PC-9 (cell line): ENCODE measurements around the gene ESR2.

Experiments used
- EZH2 ChIP-seq: fragments of 200-600 bp; sonication (generic); IDR thresholded peaks from 2 replicates; pipeline ENCODE4 v1.8.0; 2017; ENCODE audit warnings: antibody characterized with exemption, low read depth
- TF ChIP-seq, protein P1 (sequence below): fragments of 200-600 bp; sonication (generic); conservative IDR thresholded peaks from 2 replicates; pipeline ENCODE4 v1.6.1; 2017; ENCODE audit warnings: mixed run types, antibody characterized with exemption, mild to moderate bottlenecking, moderate library complexity

DNA sequence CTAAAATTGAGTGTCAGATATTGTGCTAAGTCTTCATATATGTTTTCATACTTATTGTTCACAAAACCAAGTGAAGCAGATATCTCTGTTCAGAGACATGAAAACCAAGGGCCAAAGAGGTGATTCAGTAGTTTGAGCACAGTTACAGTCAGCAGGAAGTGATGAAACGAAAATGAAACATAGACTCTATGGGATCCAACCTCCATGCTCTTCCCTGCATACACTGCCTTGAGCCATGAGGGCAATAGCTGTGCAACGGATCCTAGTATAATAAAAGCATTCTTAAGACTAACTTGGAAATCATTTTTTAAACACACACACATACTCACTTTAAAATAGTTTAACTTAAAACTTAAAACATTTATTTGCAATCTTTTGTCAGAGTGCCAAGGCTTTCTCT lies 27.9 kb downstream of the ESR2 start:
- TF ChIP-seq, protein P1, sequence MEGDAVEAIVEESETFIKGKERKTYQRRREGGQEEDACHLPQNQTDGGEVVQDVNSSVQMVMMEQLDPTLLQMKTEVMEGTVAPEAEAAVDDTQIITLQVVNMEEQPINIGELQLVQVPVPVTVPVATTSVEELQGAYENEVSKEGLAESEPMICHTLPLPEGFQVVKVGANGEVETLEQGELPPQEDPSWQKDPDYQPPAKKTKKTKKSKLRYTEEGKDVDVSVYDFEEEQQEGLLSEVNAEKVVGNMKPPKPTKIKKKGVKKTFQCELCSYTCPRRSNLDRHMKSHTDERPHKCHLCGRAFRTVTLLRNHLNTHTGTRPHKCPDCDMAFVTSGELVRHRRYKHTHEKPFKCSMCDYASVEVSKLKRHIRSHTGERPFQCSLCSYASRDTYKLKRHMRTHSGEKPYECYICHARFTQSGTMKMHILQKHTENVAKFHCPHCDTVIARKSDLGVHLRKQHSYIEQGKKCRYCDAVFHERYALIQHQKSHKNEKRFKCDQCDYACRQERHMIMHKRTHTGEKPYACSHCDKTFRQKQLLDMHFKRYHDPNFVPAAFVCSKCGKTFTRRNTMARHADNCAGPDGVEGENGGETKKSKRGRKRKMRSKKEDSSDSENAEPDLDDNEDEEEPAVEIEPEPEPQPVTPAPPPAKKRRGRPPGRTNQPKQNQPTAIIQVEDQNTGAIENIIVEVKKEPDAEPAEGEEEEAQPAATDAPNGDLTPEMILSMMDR: no peak
- no peak for TF ChIP-seq EZH2
